Astrocyte of the spinal cord (primary cell): ENCODE measurements around the gene SLC17A7.

Source experiments
- DNase-seq: peaks from one replicate; pipeline ENCODE4 v3.0.0; 2011; ENCODE audit warnings: low read depth, low spot score
- H3K4me3 ChIP-seq: 2 replicates; pipeline ENCODE4 v1.5.1; 2011; ENCODE audit warnings: low read depth, mild to moderate bottlenecking, low read length, moderate library complexity
- CTCF ChIP-seq: IDR thresholded peaks from 2 replicates; pipeline ENCODE4 v1.5.1; 2012; ENCODE audit warnings: low read depth, mild to moderate bottlenecking, low read length, inconsistent platforms
- in situ Hi-C: cut with HindIII; loops from 2 replicates; pipeline ENCODE4 v1.10.0; 2017; ENCODE audit warnings: low sequenced_read_pairs

Gene SLC17A7

GRCh38 chr19:49441960-49442350 is 628 bp upstream of the SLC17A7 start:
- no peak for DNase-seq
- in situ Hi-C loops: no loop called here
- H3K4me3 ChIP-seq: no peak overlapping the region

GRCh38 chr19:49440439-49441209 is 703 bp downstream of the SLC17A7 start:
- in situ Hi-C loops: no loop called here
- TF ChIP-seq CTCF: no peak
- no peak for DNase-seq
- no peak overlapping the region for H3K4me3 ChIP-seq

More at GRCh38 chr19:49441960-49442350, 628 bp upstream of the SLC17A7 start:
- no peak for TF ChIP-seq CTCF

- no peak overlapping the region for H3K4me3 ChIP-seq
- in situ Hi-C loops: no loop called here
- no peak for TF ChIP-seq CTCF
- DNase-seq: no peak
These were observed 1.5 kb downstream of the SLC17A7 start for GRCh38 chr19:49439836-49440235.

- no peak for DNase-seq
- no peak for TF ChIP-seq CTCF
- H3K4me3 ChIP-seq: no peak overlapping the region
- in situ Hi-C loops: no loop called here
These were observed 3.1 kb downstream of the SLC17A7 start for GRCh38 chr19:49438261-49438660.

- TF ChIP-seq CTCF: no peak
- in situ Hi-C loops: no loop called here
- H3K4me3 ChIP-seq: no peak overlapping the region
- no peak for DNase-seq
These were observed 4.1 kb downstream of the SLC17A7 start for GRCh38 chr19:49437231-49437630.

DNA sequence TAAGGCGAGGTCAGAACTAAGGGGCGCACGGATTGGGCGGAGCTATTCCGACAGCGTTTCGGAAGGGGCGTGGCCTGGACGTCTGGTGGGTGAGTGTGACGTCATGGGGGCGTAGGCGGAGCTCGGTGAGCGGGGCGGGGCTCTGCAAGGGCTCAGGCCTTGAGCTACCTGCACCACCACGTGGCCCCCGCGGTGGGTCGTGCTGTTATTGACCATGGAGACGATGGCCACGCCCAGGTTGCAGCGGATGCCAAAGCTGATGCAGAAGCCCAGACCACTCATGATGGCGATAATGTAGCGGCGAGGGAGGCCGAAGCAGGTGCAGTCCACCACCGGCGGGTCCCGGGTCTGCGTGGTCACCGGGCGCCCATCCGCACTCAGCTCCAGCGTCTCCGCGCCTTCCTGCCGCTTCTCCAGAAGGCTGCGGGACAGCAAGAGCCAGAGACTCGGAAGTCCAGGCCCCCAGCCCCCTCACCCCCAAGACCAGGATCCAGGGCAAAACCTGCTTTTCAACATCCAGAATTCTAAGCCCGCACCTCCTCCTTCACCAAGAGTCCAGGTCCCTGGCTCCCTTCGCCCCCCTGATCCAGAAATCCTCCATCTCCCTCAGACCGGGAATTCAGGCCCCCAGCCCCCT is 4.8 kb downstream of the SLC17A7 start:
- no peak overlapping the region for H3K4me3 ChIP-seq
- in situ Hi-C loops: no loop called here
- no peak for TF ChIP-seq CTCF
- DNase-seq: no peak
